ENCODE results near the gene SCUBE2. TPM values are rescaled to one million over a fixed set of nuclear protein-coding genes. Genes with fewer than 3 reads are reported as not detected.

SCUBE2 gene
- total and polyA plus RNA-seq, 2 donors (not counting 1 experiment from before 2014, with no cell fraction given), result not detected

DNA sequence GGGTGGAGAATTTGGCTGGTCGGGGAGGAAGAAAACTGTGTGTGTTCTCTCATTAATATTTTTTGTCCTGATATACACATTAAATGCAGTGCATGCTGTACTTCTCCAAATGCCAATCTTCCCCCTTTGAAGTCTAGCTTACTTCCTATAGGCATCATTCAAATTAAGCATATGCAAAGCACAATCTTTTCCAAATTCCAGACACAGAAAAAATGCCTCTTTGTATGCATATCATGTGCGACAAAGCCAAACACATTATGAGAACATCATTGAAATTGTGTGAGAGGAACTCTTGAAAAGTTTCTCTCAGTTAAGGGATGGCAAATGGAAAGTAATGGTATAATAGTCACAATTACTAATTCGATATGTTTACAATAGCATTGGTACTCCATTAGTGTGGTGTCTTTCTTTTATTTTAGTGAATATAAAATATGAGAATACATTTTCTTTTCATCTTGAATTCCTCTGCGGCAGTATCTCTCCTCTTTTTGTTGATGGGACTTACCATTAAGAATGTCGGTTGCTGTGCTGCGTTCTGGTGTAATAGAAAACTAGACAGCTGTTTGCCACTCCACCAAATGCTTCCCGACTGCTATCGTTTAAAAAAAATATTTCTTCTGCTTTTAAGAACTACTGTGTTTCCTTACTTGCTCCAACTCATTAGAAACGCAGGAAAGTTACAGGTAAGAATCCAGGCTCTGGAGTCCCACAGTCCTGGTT is 68.3 kb downstream of the SCUBE2 start:
- Histone ChIP-seq H3K4me3 (ENCODE audit: control extremely low read depth in 1 of 5, extremely low read depth in 1 of 5, insufficient read depth in 1 of 5, low read depth in 2 of 5, low read length in 4 of 5) (no peak overlapping the region), H3K4me1 (ENCODE audit: control insufficient read depth in 2 of 2, insufficient read depth in 2 of 2, low read length in 2 of 2) (no peaks in the 10 kb centered on the region), H3K79me2 (ENCODE audit: control insufficient read depth, insufficient read depth, low read length) (no peaks in the 10 kb centered on the region), H2AFZ (ENCODE audit: insufficient read depth, low read depth, low read length, poor library complexity, severe bottlenecking) (no peak overlapping the region), H3K9ac (ENCODE audit: low read length) (no peak overlapping the region), H3K4me2 (replicated peaks; ENCODE audit: low read depth, low read length, poor library complexity, severe bottlenecking) (no peak overlapping the region), H3K36me3 (replicated peaks in 1 of 2; ENCODE audit: control extremely low read depth in 1 of 2, control insufficient read depth in 1 of 2, extremely low read depth in 1 of 2, insufficient read depth in 2 of 2, low read length in 1 of 2) (no peaks in the 10 kb centered on the region), H3K27ac (ENCODE audit: low read length in 2 of 2) (no peak overlapping the region), H3K27me3 (replicated peaks in 1 of 4; ENCODE audit: control extremely low read depth in 1 of 4, control insufficient read depth in 3 of 4, insufficient read depth in 4 of 4, low read length in 3 of 4) (peaks cover 0 to 10% (median 0%) of the 10 kb centered on the region in 4 experiments), H3K9me3 (ENCODE audit: control extremely low read depth in 1 of 3, control insufficient read depth in 2 of 3, insufficient read depth in 1 of 3, low read length in 2 of 3) (no peaks in the 10 kb centered on the region), H4K20me1 (ENCODE audit: control insufficient read depth, insufficient read depth, low read length, poor library complexity, severe bottlenecking) (no peaks in the 10 kb centered on the region)
- Mint-ChIP-seq H3K9me3 (ENCODE audit: insufficient read depth) (no peaks in the 10 kb centered on the region), H3K27me3 (peaks cover 17% of the 10 kb centered on the region), H3K4me3 (no peak overlapping the region), H3K27ac (no peak overlapping the region), H3K4me1 (no peaks in the 10 kb centered on the region)
- 94% methylated on average over 5 of the region's 9 CpGs for WGBS (ENCODE audit: insufficient coverage)
- no peak for DNase-seq
- POLR2A ChIA-PET, result no interaction called here
- intact Hi-C loops (cut with micrococcal nuclease), result no loop called here
- CTCF ChIA-PET, result interaction anchor here (0.9 kb wide), 1 partner anchor 9 kb away, joined by 4 read pairs; no protein-coding TSS in a partner anchor
- TF ChIP-seq EZH2 (IDR thresholded peaks at IDR 0.05; ENCODE audit: borderline replicate concordance, insufficient read depth, low read depth, low read length, poor library complexity, severe bottlenecking), result no peak
- TF ChIP-seq, protein P1, sequence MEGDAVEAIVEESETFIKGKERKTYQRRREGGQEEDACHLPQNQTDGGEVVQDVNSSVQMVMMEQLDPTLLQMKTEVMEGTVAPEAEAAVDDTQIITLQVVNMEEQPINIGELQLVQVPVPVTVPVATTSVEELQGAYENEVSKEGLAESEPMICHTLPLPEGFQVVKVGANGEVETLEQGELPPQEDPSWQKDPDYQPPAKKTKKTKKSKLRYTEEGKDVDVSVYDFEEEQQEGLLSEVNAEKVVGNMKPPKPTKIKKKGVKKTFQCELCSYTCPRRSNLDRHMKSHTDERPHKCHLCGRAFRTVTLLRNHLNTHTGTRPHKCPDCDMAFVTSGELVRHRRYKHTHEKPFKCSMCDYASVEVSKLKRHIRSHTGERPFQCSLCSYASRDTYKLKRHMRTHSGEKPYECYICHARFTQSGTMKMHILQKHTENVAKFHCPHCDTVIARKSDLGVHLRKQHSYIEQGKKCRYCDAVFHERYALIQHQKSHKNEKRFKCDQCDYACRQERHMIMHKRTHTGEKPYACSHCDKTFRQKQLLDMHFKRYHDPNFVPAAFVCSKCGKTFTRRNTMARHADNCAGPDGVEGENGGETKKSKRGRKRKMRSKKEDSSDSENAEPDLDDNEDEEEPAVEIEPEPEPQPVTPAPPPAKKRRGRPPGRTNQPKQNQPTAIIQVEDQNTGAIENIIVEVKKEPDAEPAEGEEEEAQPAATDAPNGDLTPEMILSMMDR (IDR thresholded peaks at IDR 0.05), result no peak
- no peak for ATAC-seq (ENCODE audit: low read depth)

DNA sequence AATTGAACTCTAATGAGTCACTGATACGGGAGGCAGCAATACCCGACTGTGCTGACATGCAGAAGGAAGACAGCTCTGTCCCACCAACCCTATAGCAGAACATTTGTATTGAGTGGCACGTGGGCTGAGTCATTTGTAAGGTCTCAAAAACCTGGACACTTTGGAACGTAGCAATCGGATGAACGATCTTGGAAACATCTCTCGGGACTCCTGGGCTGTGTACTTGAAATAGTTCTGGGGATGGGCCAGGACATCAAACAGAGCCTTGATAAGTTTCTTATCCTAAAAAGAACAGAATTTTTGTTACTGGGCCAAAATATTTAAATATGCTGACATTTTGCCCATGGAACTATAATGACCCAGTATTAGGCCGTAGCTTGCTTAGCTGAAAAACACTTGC is 70.5 kb downstream of the SCUBE2 start:
- Histone ChIP-seq H3K36me3 (replicated peaks in 1 of 2; ENCODE audit: control extremely low read depth in 1 of 2, control insufficient read depth in 1 of 2, extremely low read depth in 1 of 2, insufficient read depth in 2 of 2, low read length in 1 of 2) (no peaks in the 10 kb centered on the region), H3K4me1 (ENCODE audit: control insufficient read depth in 2 of 2, insufficient read depth in 2 of 2, low read length in 2 of 2) (no peaks in the 10 kb centered on the region), H3K79me2 (ENCODE audit: control insufficient read depth, insufficient read depth, low read length) (no peaks in the 10 kb centered on the region), H3K27me3 (replicated peaks in 1 of 4; ENCODE audit: control extremely low read depth in 1 of 4, control insufficient read depth in 3 of 4, insufficient read depth in 4 of 4, low read length in 3 of 4) (peaks cover 0 to 10% (median 0%) of the 10 kb centered on the region in 4 experiments), H3K9me3 (ENCODE audit: control extremely low read depth in 1 of 3, control insufficient read depth in 2 of 3, insufficient read depth in 1 of 3, low read length in 2 of 3) (no peaks in the 10 kb centered on the region), H3K27ac (ENCODE audit: low read length in 2 of 2) (no peak overlapping the region), H3K4me3 (ENCODE audit: control extremely low read depth in 1 of 5, extremely low read depth in 1 of 5, insufficient read depth in 1 of 5, low read depth in 2 of 5, low read length in 4 of 5) (no peak overlapping the region), H3K4me2 (replicated peaks; ENCODE audit: low read depth, low read length, poor library complexity, severe bottlenecking) (no peak overlapping the region), H3K9ac (ENCODE audit: low read length) (no peak overlapping the region), H2AFZ (ENCODE audit: insufficient read depth, low read depth, low read length, poor library complexity, severe bottlenecking) (no peak overlapping the region), H4K20me1 (ENCODE audit: control insufficient read depth, insufficient read depth, low read length, poor library complexity, severe bottlenecking) (no peaks in the 10 kb centered on the region)
- POLR2A ChIA-PET, result no interaction called here
- CTCF ChIA-PET, result no interaction called here
- H3K4me3 Mint-ChIP-seq, result no peak overlapping the region
- 100% methylated on average over 4 of the region's 8 CpGs for WGBS (ENCODE audit: insufficient coverage)
- no peaks in the 10 kb centered on the region for H3K4me1 Mint-ChIP-seq
- intact Hi-C loops (cut with micrococcal nuclease), result no loop called here
- H3K9me3 Mint-ChIP-seq (ENCODE audit: insufficient read depth), result no peaks in the 10 kb centered on the region
- H3K27me3 Mint-ChIP-seq, result peaks cover 13% of the 10 kb centered on the region
- no peak for ATAC-seq (ENCODE audit: low read depth)
- no peak for TF ChIP-seq EZH2 (IDR thresholded peaks at IDR 0.05; ENCODE audit: borderline replicate concordance, insufficient read depth, low read depth, low read length, poor library complexity, severe bottlenecking)
- DNase-seq, result no peak
- no peak overlapping the region for H3K27ac Mint-ChIP-seq
